Epithelial cell of proximal tubule (primary cell): ENCODE measurements around the gene WDR77. TPM values are rescaled to one million over a fixed set of nuclear protein-coding genes. Genes with fewer than 3 reads are reported as not detected.

ENCODE experiments used
- DNase-seq: peaks from one replicate; pipeline ENCODE4 v3.0.0-alpha.2; 2011; ENCODE audit warnings: low read depth
- H3K4me3 ChIP-seq: 2 replicates; pipeline ENCODE4 v1.5.1; 2011; ENCODE audit warnings: low read depth, mild to moderate bottlenecking, low read length
- CTCF ChIP-seq: conservative IDR thresholded peaks from 2 replicates; pipeline ENCODE4 v1.5.1; 2012; ENCODE audit warnings: low read depth, mild to moderate bottlenecking, low read length
- total RNA-seq: library from RNA; depleted of rRNA; stranded (reverse); fragments of >200 nt; gene quantifications from 2 replicates; pipeline ENCODE4 v1.2.3, GENCODE V29; 2015

Gene WDR77
- total RNA-seq, 1 donor from 2014 or later, result 79.4 TPM

GRCh38 chr1:111471538-111471937, 22.5 kb upstream of the WDR77 start:
- DNase-seq, result no peak
- no peak overlapping the region for H3K4me3 ChIP-seq
- TF ChIP-seq CTCF, result no peak

- TF ChIP-seq CTCF, result no peak
- DNase-seq, result no peak
- H3K4me3 ChIP-seq, result no peak overlapping the region
Observed at GRCh38 chr1:111471012-111471411, 22.0 kb upstream of the WDR77 start.

DNA sequence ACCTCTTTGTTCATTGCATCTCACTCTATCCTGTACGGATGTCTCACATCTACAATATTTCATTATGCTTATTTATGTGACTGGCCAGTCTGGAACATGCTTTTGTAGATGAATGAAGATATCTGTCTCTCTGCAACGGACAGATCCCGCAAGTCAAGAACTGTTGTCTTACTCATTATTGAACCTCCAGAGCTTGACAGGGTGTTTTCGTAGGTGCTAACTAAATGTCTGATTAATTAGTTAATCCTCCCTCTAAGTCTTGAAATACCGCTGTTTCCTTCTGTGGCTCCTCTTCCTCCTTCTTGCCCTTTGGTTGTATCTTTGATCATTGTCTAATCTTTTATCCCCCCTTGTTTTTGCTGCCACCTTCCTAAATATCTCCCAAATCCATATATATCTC, 21.5 kb upstream of the WDR77 start:
- no peak for TF ChIP-seq CTCF
- H3K4me3 ChIP-seq, result no peak overlapping the region
- DNase-seq, result no peak

DNA sequence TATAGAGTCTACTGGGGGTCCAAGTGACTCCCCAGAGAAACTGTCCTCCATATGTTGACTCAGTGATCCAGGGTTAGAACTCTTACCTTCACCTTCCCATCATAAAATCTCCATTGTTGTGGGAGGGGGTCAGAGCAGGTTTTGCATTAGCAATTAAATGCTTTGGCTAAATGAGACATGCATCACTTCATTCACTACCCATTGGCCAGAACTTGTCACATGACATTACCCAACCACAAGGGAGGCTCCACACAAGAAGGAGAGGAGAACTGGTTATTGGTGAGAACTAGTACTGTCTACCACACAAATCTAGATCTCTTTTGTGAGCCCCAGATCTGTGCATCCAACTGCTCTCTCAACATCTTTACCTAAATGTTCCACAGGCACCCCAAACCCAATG, 20.5 kb upstream of the WDR77 start:
- DNase-seq, result no peak
- TF ChIP-seq CTCF, result no peak
- H3K4me3 ChIP-seq, result no peak overlapping the region

- no peak for DNase-seq
- no peak overlapping the region for H3K4me3 ChIP-seq
- no peak for TF ChIP-seq CTCF
Observed at GRCh38 chr1:111468717-111469100, 19.7 kb upstream of the WDR77 start.

DNA sequence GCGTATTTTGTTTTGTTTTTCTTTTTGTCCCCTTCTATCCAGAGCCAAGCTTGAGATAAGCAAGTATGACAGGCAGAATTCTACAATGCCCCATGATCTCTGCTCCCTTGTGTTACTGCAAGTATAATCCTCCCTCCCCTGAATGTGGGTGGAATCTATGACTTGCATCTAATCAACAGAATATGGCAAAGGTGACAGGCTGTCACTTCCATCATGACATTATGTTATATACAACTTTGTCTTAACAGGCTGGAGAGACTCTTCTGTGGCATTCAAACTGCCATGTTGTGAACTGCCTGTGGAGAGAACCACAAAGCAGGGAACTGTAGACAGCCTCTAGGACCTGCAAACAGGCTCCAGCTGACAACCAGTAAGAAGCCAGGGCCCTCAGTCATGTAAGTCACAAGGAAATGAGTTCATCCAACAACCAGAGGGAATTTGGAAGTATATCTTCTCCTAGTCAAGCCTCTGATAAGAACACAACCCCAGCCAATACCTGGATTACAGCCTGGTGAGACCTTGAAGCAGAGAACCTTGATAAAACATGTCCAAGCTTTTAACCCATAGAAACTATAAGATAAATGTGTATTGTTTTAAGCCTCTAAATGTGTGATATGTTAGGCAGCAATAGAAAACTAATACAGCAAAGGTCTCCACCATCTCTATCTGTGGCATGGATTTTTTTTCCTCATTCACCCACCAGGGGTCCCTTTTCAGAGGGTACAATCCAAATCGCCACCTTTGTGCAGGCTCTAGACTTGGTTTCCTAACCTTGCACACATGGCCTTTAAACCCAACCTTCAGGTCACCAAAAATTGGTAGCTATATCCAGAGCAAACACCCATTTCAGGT, 19.0 kb upstream of the WDR77 start:
- no peak for DNase-seq
- no peak overlapping the region for H3K4me3 ChIP-seq
- peak; percentile 4 for TF ChIP-seq CTCF

DNA sequence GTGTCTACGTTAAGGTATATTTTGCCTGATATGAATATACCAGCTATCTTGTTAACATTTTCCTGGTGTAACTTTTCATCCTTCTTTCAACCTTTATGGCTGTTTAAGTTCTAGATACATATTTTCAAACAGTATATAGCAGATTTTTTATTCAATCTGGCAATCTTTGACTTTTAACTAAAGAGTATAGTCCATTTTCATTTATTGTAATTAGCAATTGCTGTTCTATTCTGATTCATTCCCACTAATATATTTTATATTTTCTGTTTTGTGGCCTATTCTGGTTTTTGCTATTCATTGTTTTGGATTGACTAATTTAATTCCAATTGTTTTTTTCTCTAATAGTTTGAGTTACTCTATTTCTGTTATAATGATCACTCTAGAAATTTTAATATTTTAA, 17.4 kb upstream of the WDR77 start:
- DNase-seq, result no peak
- no peak overlapping the region for H3K4me3 ChIP-seq
- TF ChIP-seq CTCF, result no peak
